CD4-positive, alpha-beta memory T cell (primary cell): ENCODE results near the gene BET1. TPM values are rescaled to one million over a fixed set of nuclear protein-coding genes. Genes with fewer than 3 reads are reported as not detected.

Source experiments
- CTCF ChIA-PET: fragments of 350-600 bp; sonication (Branson Sonifier 250); formaldehyde crosslinking; loops from one replicate; lab custom pipeline; 2021; ENCODE audit warnings: inconsistent platforms; ENCODE audit not compliant: partially characterized antibody; lab: Charles Lee
- POLR2A ChIA-PET: fragments of 350-600 bp; sonication (Branson Sonifier 250); formaldehyde crosslinking; loops from one replicate; lab custom pipeline; 2021; ENCODE audit not compliant: partially characterized antibody; lab: Charles Lee
- DNase-seq, 5 donors: peaks; one replicate each; pipeline versions ENCODE4 v3.0.0 to v3.0.0-alpha.2; 2020 to 2022; ENCODE audit warnings: mixed read lengths in 1 of 5
- H3K27ac ChIP-seq: one replicate; pipeline ENCODE4 v1.7.0; 2013; ENCODE audit warnings: low read depth, low read length
- H3K27me3 ChIP-seq: 2 replicates; pipeline ENCODE4 v1.7.0; 2013; ENCODE audit warnings: mild to moderate bottlenecking, low read length, moderate library complexity; ENCODE audit not compliant: insufficient read depth
- H3K36me3 ChIP-seq: 2 replicates; pipeline ENCODE4 v1.7.0; 2013; ENCODE audit warnings: mild to moderate bottlenecking, low read length, moderate library complexity; ENCODE audit not compliant: insufficient read depth
- H3K4me1 ChIP-seq: 2 replicates; pipeline ENCODE4 v1.7.0; 2013; ENCODE audit warnings: mild to moderate bottlenecking, low read length, moderate library complexity; ENCODE audit not compliant: insufficient read depth
- H3K4me3 ChIP-seq, 2 donors: one replicate each; pipeline ENCODE4 v1.7.0; 2013; ENCODE audit warnings: low read length in 2 of 2, mild to moderate bottlenecking in 1 of 2
- H3K9me3 ChIP-seq, 2 donors: one replicate each; pipeline ENCODE4 v1.7.0; 2013; ENCODE audit warnings: low read length in 2 of 2, control low read depth in 1 of 2; ENCODE audit not compliant: control insufficient read depth in 1 of 2
- H3K27ac Mint-ChIP-seq, 7 donors: one replicate each; pipeline ENCODE4 v1.8.0; 2020 to 2021; ENCODE audit warnings: mixed read lengths in 7 of 7, mild to moderate bottlenecking in 6 of 7, inconsistent platforms in 3 of 7, moderate library complexity in 3 of 7
- H3K27me3 Mint-ChIP-seq, 2 donors: one replicate each; pipeline ENCODE4 v1.8.0; 2020 to 2021; ENCODE audit warnings: mixed read lengths in 2 of 2
- H3K36me3 Mint-ChIP-seq, 2 donors: one replicate each; pipeline ENCODE4 v1.8.0; 2020 to 2021; ENCODE audit warnings: mixed read lengths in 2 of 2, inconsistent platforms in 1 of 2, mild to moderate bottlenecking in 1 of 2
- H3K4me1 Mint-ChIP-seq, 4 donors: one replicate each; pipeline ENCODE4 v1.8.0; 2020 to 2021; ENCODE audit warnings: mixed read lengths in 4 of 4, mild to moderate bottlenecking in 1 of 4
- H3K4me3 Mint-ChIP-seq, 8 donors: one replicate each; pipeline ENCODE4 v1.8.0; 2020 to 2021; ENCODE audit warnings: mixed read lengths in 8 of 8, mild to moderate bottlenecking in 7 of 8, moderate library complexity in 6 of 8, inconsistent platforms in 3 of 8
- H3K9me3 Mint-ChIP-seq, 8 donors: one replicate each; pipeline ENCODE4 v1.8.0; 2020 to 2021; ENCODE audit warnings: mixed read lengths in 8 of 8, mild to moderate bottlenecking in 5 of 8, inconsistent platforms in 3 of 8, moderate library complexity in 1 of 8
- intact Hi-C: fragments of 100-400 bp; cut with micrococcal nuclease; formaldehyde crosslinking; loops from one replicate; pipeline ENCODE4 v1.15.1; 2023
- polyA plus RNA-seq, 2 donors: library from polyadenylated mRNA; unstranded; fragments of 300-500 nt; fragmentation: Illumina TruSeq; gene quantifications; one replicate each; pipeline ENCODE4 v1.2.3, GENCODE V29; 2021
- total RNA-seq, 2 experiments: library from RNA; stranded (reverse); gene quantifications; one replicate each; pipeline ENCODE4 v1.2.3, GENCODE V29; 2021

The BET1 gene
- total and polyA plus RNA-seq, 4 experiments from 2014 or later, result 14.6 to 45.7 (median 31.7) TPM

DNA sequence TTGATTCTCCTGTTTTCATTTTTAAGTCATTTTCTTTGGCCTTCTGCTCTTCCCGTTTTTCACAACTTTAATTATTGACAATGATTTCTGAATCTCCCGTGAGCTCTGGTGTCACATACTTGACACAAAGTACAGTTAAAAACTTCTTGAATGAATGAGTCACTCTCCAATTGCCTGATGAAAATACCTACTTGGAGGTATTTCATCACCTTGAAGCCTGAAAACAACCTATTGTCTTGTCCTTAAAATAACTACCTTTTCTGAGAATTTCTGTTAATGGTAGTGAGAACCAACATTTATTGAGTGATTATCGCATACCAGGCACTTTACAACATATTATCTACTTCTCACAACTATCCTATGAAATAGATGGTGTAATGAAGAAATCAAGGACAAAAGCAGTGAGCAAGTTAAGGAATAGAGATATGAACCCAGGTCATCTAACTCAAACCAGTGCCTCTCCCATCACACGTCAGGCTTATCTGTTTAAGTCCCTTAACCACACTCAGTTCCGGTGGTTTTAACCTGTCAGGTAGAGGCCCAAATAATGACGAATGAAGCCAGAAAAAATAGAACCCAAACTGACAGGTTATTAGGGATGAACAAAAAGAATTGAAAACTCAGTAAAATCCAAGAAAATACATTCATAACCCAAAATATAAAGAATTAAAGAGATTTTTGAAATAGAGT lies 11.6 kb downstream of the BET1 start:
- Histone ChIP-seq H3K27ac (no peak overlapping the region), H3K36me3 (peaks cover 15% of the 10 kb centered on the region), H3K27me3 (no peaks in the 10 kb centered on the region), H3K4me1 (no peaks in the 10 kb centered on the region), H3K9me3 (no peaks in the 10 kb centered on the region), H3K4me3 (no peak overlapping the region)
- ChIA-PET POLR2A (no interaction called here), CTCF (no interaction called here)
- H3K9me3 Mint-ChIP-seq, result no peaks in the 10 kb centered on the region
- peaks cover 0 to 5% (median 4%) of the 10 kb centered on the region in 4 donors for H3K4me1 Mint-ChIP-seq
- intact Hi-C loops, result no loop called here
- no peak overlapping the region for H3K4me3 Mint-ChIP-seq
- H3K27ac Mint-ChIP-seq, result no peak overlapping the region
- H3K27me3 Mint-ChIP-seq, result no peaks in the 10 kb centered on the region
- peaks cover 27 to 41% of the 10 kb centered on the region in 2 donors for H3K36me3 Mint-ChIP-seq
- no peak for DNase-seq

DNA sequence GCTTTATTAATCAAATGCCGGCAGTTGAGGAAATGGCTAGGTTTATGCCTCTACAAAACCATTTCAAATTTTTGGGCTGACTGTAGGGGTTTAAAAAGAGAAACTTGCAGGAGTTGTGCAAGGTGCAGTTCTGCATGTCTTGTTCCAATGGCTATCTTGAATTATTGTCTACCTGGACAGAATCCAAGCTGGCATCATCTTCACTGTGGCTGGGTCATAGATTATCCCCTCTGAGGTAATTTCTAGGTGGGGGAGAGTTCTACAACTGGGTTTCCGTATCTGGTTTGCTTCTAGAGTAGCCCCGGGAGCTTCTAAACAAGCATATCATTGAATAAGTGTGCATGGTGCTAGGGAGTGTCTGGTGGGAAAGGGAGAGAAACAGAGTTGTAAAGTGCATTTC lies 16.9 kb downstream of the BET1 start:
- DNase-seq, result no peak
- Mint-ChIP-seq H3K36me3 (peaks cover 11 to 12% of the 10 kb centered on the region in 2 donors), H3K27me3 (no peaks in the 10 kb centered on the region), H3K9me3 (no peaks in the 10 kb centered on the region), H3K4me3 (no peak overlapping the region), H3K4me1 (peaks cover 0 to 1% (median under 1%) of the 10 kb centered on the region in 4 donors), H3K27ac (no peak overlapping the region)
- no peaks in the 10 kb centered on the region for H3K27me3 ChIP-seq
- H3K4me1 ChIP-seq, result no peaks in the 10 kb centered on the region
- intact Hi-C loops, result no loop called here
- H3K4me3 ChIP-seq, result no peak overlapping the region
- no peaks in the 10 kb centered on the region for H3K36me3 ChIP-seq
- POLR2A ChIA-PET, result no interaction called here
- CTCF ChIA-PET, result no interaction called here
- H3K27ac ChIP-seq, result no peak overlapping the region
- H3K9me3 ChIP-seq, result no peaks in the 10 kb centered on the region

DNA sequence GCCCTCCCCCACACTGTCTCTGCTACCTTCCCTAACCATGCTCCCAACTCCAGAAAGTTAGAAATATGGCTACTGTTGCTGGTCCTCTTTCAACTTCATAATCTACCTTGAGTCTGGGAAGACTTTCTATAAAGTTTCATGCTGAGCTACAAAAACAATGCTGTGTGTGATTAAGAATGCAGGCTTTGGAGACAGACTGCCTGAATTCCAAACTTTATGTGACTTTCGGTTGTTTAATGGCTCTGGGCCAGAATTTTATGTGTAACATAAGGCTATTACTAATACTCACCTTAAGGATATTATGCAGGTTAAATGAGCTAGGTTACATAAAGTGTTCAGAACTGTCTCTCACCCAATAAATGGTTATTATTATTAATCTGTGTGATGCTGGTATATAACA lies 19.1 kb downstream of the BET1 start:
- H3K27ac Mint-ChIP-seq, result peak overlapping the region in 1 of 7 donors; percentile 27

DNA sequence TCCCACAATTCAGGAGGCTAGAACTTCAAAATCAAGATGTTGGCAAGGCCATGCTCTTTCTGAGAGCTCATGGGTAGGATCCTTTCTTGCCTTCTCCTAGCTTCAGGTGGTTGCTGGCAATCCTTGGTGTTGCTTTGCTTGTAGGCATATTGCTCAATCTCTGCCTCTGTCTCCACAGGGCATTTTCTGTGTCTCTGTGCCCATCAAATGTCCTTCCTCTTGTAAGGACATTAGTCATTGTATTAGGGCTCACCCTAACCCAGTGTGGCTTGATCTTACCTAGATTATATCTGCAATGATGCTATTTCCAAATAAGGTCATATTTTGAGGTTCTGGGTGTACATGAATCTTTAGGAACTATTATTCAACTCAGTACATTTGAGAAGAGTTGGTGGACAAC lies 20.1 kb downstream of the BET1 start:
- Mint-ChIP-seq H3K36me3 (peaks cover 4 to 13% of the 10 kb centered on the region in 2 donors), H3K4me1 (peaks cover 0 to 4% (median under 1%) of the 10 kb centered on the region in 4 donors), H3K9me3 (no peaks in the 10 kb centered on the region), H3K27me3 (no peaks in the 10 kb centered on the region), H3K4me3 (no peak overlapping the region), H3K27ac (no peak overlapping the region)
- Histone ChIP-seq H3K36me3 (no peaks in the 10 kb centered on the region), H3K27me3 (no peaks in the 10 kb centered on the region), H3K4me1 (no peaks in the 10 kb centered on the region), H3K9me3 (no peaks in the 10 kb centered on the region), H3K4me3 (no peak overlapping the region), H3K27ac (no peak overlapping the region)
- no peak for DNase-seq
- POLR2A ChIA-PET, result no interaction called here
- intact Hi-C loops, result no loop called here
- CTCF ChIA-PET, result interaction anchor here (1.5 kb wide), 1 partner anchor 18 kb away, joined by 4 read pairs; no protein-coding TSS in a partner anchor

More for the DNA sequence above, 19.1 kb downstream of the BET1 start:
- H3K36me3 Mint-ChIP-seq, result peaks cover 4 to 9% of the 10 kb centered on the region in 2 donors
- H3K4me1 ChIP-seq, result no peaks in the 10 kb centered on the region
- H3K9me3 ChIP-seq, result no peaks in the 10 kb centered on the region
- DNase-seq, result no peak
- H3K27ac ChIP-seq, result no peak overlapping the region
- no peaks in the 10 kb centered on the region for H3K27me3 Mint-ChIP-seq
- no peak overlapping the region for H3K4me3 ChIP-seq
- ChIA-PET POLR2A (no interaction called here), CTCF (interaction anchor here (1.5 kb wide), 1 partner anchor 17 kb away, joined by 4 read pairs; no protein-coding TSS in a partner anchor)
- no peaks in the 10 kb centered on the region for H3K36me3 ChIP-seq
- H3K27me3 ChIP-seq, result no peaks in the 10 kb centered on the region
- H3K4me1 Mint-ChIP-seq, result peaks cover 0 to 4% (median under 1%) of the 10 kb centered on the region in 4 donors
- H3K9me3 Mint-ChIP-seq, result no peaks in the 10 kb centered on the region
- H3K4me3 Mint-ChIP-seq, result no peak overlapping the region
- intact Hi-C loops, result no loop called here

DNA sequence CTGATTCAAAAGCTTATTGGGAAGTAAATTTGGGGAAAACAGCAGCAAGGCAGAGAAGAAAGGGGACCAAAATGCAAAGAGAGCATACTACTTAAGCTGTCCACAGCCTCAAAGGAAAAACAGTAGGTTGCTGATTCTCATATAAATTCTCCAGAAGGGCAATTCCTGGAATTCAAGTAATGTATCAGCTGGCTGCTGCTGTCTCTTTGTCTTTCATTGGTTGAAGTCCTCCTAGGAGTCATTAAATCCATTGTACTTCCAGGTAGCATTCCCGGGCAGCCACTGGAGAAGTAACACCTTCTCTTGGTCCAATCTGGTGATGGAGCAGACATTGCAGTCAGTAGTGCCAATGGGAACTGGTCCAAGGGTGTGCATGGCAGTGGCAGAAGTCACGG lies 22.7 kb downstream of the BET1 start:
- Mint-ChIP-seq H3K36me3 (peaks cover 0 to 4% of the 10 kb centered on the region in 2 donors), H3K27me3 (no peaks in the 10 kb centered on the region), H3K27ac (no peak overlapping the region), H3K9me3 (peaks cover 0 to 3% (median 0%) of the 10 kb centered on the region in 8 donors), H3K4me3 (no peak overlapping the region), H3K4me1 (peaks cover 0 to 4% (median under 1%) of the 10 kb centered on the region in 4 donors)
- Histone ChIP-seq H3K9me3 (no peaks in the 10 kb centered on the region), H3K36me3 (no peaks in the 10 kb centered on the region), H3K4me3 (no peak overlapping the region), H3K27me3 (no peaks in the 10 kb centered on the region), H3K4me1 (no peaks in the 10 kb centered on the region), H3K27ac (no peak overlapping the region)
- intact Hi-C loops, result no loop called here
- POLR2A ChIA-PET, result no interaction called here
- CTCF ChIA-PET, result no interaction called here
- DNase-seq, result no peak

DNA sequence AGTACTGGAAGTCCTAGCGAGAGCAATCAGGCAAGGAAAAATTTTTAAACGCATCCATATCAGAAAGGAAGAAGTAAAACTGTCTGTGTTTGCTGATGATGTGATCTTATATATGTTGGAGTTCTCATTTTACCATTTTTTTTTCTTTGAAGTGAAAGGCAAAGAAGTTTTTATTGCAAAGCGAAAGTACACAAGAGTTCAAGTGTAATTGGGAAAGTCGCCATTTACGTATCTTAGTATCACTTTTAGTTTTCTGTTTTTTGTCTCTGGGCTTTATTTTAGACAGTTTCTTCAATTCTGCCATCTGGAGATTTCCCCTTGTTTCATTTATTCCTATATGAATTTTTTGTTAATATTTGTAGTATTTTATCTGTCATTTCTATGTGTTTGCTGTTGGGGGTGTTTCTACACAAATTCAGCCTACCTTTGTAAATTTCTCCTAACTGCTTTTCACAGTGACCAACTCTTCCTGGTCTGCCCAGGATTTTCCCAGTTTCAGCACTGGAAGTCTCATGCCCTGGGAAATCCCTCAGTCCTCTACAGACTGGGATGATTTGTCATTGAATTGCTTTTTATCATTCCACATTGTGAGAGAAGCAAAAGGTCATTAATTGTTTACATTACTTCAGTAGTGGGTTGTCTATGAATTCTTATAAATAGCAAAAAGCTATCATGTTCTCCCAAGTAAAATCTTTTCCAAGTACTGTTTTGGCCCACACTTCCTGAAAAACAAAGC lies 23.2 kb downstream of the BET1 start:
- no peaks in the 10 kb centered on the region for H3K27me3 ChIP-seq
- H3K27ac ChIP-seq, result no peak overlapping the region
- H3K36me3 ChIP-seq, result no peaks in the 10 kb centered on the region
- Mint-ChIP-seq H3K36me3 (peaks cover 0 to 4% of the 10 kb centered on the region in 2 donors), H3K4me3 (peak overlapping the region in 3 of 8 donors; percentile 25 to 42 (median 29)), H3K9me3 (peaks cover 0 to 3% (median 0%) of the 10 kb centered on the region in 8 donors), H3K27ac (no peak overlapping the region), H3K27me3 (no peaks in the 10 kb centered on the region), H3K4me1 (peaks cover 0 to 4% (median under 1%) of the 10 kb centered on the region in 4 donors)
- intact Hi-C loops, result no loop called here
- no peaks in the 10 kb centered on the region for H3K9me3 ChIP-seq
- no peaks in the 10 kb centered on the region for H3K4me1 ChIP-seq
- POLR2A ChIA-PET, result no interaction called here
- DNase-seq, result no peak
- H3K4me3 ChIP-seq, result no peak overlapping the region
- CTCF ChIA-PET, result no interaction called here

DNA sequence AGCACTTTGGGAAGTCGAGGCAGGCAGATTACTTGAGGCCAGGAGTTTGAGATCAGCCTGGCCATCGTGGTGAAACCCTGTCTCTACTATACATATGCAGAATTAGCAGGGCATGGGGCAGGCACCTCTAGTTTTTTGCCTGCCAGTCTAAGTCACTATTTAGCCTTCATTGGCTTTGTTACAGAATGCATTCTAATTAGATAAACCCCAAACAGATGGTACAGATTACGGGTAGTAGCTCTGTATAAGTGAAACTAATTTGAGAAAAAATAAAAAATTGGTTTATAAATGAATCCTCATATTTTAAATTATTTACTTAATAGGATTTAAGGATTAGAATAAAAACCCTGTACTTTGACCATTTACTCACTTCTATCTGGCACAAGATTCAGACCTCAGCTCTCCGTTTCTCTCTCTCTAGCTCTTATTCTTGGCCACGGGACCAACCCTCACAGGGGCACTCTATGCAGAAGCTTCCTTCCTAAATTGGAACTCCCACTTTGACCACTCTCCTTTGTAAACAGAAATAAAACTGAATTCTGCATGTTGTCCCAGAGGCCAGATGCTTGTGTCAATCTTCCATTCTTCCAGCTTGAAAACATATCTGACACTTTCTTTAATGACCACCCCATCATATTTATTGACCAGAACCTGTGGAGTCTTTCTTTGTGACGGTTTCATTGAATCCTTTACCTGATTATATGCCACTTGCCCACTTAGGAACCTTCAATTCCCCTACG lies 26.8 kb downstream of the BET1 start:
- DNase-seq, result no peak
- no peak overlapping the region for H3K4me3 Mint-ChIP-seq
- peaks cover 3 to 13% of the 10 kb centered on the region in 2 donors for H3K36me3 Mint-ChIP-seq
- Histone ChIP-seq H3K4me3 (no peak overlapping the region), H3K36me3 (no peaks in the 10 kb centered on the region), H3K4me1 (no peaks in the 10 kb centered on the region), H3K27me3 (no peaks in the 10 kb centered on the region), H3K9me3 (no peaks in the 10 kb centered on the region), H3K27ac (no peak overlapping the region)
- intact Hi-C loops, result no loop called here
- H3K27me3 Mint-ChIP-seq, result no peaks in the 10 kb centered on the region
- H3K9me3 Mint-ChIP-seq, result peaks cover 0 to 3% (median 0%) of the 10 kb centered on the region in 8 donors
- ChIA-PET POLR2A (no interaction called here), CTCF (no interaction called here)
- H3K27ac Mint-ChIP-seq, result no peak overlapping the region
- H3K4me1 Mint-ChIP-seq, result peaks cover 0 to 4% (median under 1%) of the 10 kb centered on the region in 4 donors
